Esophagus muscularis mucosa (tissue), 4 donors: ENCODE measurements around the gene LY9. TPM values are rescaled to one million over a fixed set of nuclear protein-coding genes. Genes with fewer than 3 reads are reported as not detected.

Experiments used
- DNase-seq: peaks from one replicate; pipeline ENCODE4 v3.0.0-alpha.2; 2017; ENCODE audit errors: extremely low spot score
- H3K27ac ChIP-seq, 4 donors: fragments of 200-600 bp; sonication (generic); replicated peaks in 1 of 4; 1 replicate in 3 of 4; 2 replicates in 1 of 4; pipeline ENCODE4 v1.5.1; 2016 to 2019; ENCODE audit warnings: mild to moderate bottlenecking in 1 of 4
- H3K27me3 ChIP-seq, 4 donors: fragments of 200-600 bp; sonication (generic); one replicate each; pipeline versions ENCODE4 v1.5.1 to v1.6.0; 2016 to 2019
- H3K36me3 ChIP-seq, 4 donors: fragments of 200-600 bp; sonication (generic); one replicate each; pipeline ENCODE4 v1.5.1; 2016 to 2019
- H3K4me1 ChIP-seq, 4 donors: fragments of 200-600 bp; sonication (generic); one replicate each; pipeline ENCODE4 v1.5.1; 2016 to 2019
- H3K4me3 ChIP-seq, 4 donors: fragments of 200-600 bp; sonication (generic); 1 replicate in 2 of 4; 2 replicates in 2 of 4; pipeline ENCODE4 v1.5.1; 2016 to 2019; ENCODE audit warnings: mild to moderate bottlenecking in 4 of 4, moderate library complexity in 1 of 4
- H3K9me3 ChIP-seq, 4 donors: fragments of 200-600 bp; sonication (generic); 1 replicate in 3 of 4; 2 replicates in 1 of 4; pipeline ENCODE4 v1.5.1; 2016 to 2019
- EP300 ChIP-seq: sonication (generic); formaldehyde crosslinking; IDR thresholded peaks from one replicate; pipeline ENCODE4 v1.6.1; 2017; ENCODE audit warnings: antibody characterized with exemption
- POLR2A ChIP-seq: fragments of 450-650 bp; IDR thresholded peaks from one replicate; pipeline ENCODE4 v1.6.1; 2017; ENCODE audit warnings: antibody characterized with exemption, moderate library complexity, mild to moderate bottlenecking, low read depth
- POLR2AphosphoS5 ChIP-seq, 2 donors: sonication (generic); formaldehyde crosslinking; IDR thresholded peaks; one replicate each; pipeline ENCODE4 v1.6.1; 2017; ENCODE audit warnings: antibody characterized with exemption in 2 of 2
- WGBS: methylation state at CpG from one replicate; pipeline ENCODE4 v1.1.5; 2018; 5-methylcytosine and 5-hydroxymethylcytosine counted together
- intact Hi-C: fragments of 100-400 bp; cut with DNase I; formaldehyde crosslinking; loops from one replicate; pipeline ENCODE4 v1.15.1; 2023
- total RNA-seq, 4 donors: library from RNA; depleted of rRNA; stranded (reverse); fragments of >200 nt; gene quantifications; one replicate each; pipeline versions ENCODE4 v1.1.0 to v1.2.1, GENCODE V29; 2016
- TF ChIP-seq, protein P1 (sequence below), 3 experiments: fragments of 200-600 bp in 2 of 3; fragments of 450-650 bp in 1 of 3; sonication (generic) in 2 of 3; IDR thresholded peaks; one replicate each; pipeline ENCODE4 v1.5.1; 2017 to 2019; ENCODE audit warnings: antibody characterized with exemption in 3 of 3, mild to moderate bottlenecking in 2 of 3, moderate library complexity in 1 of 3

The LY9 gene
- total RNA-seq, 4 donors from 2014 or later = 0.26 to 0.66 TPM; not detected in 2

DNA sequence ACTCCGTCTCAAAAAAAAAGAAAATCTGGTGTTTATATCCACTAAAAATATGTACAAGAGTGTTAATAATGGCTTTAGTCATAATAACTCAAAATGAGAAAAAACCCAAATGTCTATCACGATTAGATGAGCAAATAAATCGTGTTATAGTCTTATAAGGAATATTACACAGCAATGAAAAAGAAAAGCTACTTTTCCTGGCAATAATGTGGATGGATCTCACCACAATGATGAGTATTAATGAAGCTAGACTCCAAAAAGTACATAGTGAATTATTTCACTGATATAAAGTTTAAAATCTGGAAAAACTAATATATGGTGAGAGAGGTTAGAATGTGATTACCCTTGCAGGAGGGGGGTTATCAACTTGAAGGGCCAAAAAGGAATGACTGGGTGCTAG is 57.0 kb downstream of the LY9 start:
- H3K36me3 ChIP-seq = no peaks in the 10 kb centered on the region
- no peak overlapping the region for H3K27ac ChIP-seq
- 85% methylated on average over 3 of the region's 3 CpGs for WGBS
- no peaks in the 10 kb centered on the region for H3K9me3 ChIP-seq
- H3K27me3 ChIP-seq = no peaks in the 10 kb centered on the region
- intact Hi-C loops = no loop called here
- no peaks in the 10 kb centered on the region for H3K4me1 ChIP-seq
- no peak overlapping the region for H3K4me3 ChIP-seq
- no peak for TF ChIP-seq POLR2AphosphoS5 (IDR thresholded peaks at IDR 0.05)
- no peak for TF ChIP-seq EP300
- no peak for TF ChIP-seq POLR2A
- TF ChIP-seq, protein P1, sequence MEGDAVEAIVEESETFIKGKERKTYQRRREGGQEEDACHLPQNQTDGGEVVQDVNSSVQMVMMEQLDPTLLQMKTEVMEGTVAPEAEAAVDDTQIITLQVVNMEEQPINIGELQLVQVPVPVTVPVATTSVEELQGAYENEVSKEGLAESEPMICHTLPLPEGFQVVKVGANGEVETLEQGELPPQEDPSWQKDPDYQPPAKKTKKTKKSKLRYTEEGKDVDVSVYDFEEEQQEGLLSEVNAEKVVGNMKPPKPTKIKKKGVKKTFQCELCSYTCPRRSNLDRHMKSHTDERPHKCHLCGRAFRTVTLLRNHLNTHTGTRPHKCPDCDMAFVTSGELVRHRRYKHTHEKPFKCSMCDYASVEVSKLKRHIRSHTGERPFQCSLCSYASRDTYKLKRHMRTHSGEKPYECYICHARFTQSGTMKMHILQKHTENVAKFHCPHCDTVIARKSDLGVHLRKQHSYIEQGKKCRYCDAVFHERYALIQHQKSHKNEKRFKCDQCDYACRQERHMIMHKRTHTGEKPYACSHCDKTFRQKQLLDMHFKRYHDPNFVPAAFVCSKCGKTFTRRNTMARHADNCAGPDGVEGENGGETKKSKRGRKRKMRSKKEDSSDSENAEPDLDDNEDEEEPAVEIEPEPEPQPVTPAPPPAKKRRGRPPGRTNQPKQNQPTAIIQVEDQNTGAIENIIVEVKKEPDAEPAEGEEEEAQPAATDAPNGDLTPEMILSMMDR (IDR thresholded peaks at IDR 0.05) = no peak
- DNase-seq = no peak

DNA sequence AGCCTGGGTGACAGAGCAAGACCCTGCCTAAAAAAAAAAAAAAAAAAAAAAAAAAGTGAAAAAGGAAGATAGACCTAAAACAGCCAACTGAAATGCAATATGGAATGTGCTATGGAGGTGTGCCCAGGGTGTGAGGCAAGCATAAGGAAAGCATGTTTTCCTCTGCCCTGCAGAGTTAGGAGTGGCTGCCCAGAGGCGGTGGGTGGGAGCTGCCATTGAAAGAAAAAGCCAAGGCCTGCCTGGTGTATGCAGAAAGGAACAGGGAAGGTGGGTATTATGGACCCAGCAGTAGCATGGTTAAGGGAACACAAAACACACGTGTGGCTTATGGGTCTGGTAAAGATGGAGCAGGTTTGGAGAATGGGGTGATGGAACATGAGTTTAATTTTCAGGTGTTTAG is 57.8 kb downstream of the LY9 start:
- DNase-seq = peak; percentile 4
- WGBS = 78% methylated on average over 2 of the region's 2 CpGs
- TF ChIP-seq POLR2A = no peak
- no peak for TF ChIP-seq EP300
- TF ChIP-seq, protein P1 (IDR thresholded peaks at IDR 0.05) = no peak
- no peak for TF ChIP-seq POLR2AphosphoS5 (IDR thresholded peaks at IDR 0.05)
- Histone ChIP-seq H3K27me3 (no peaks in the 10 kb centered on the region), H3K36me3 (no peaks in the 10 kb centered on the region), H3K27ac (no peak overlapping the region), H3K4me3 (no peak overlapping the region), H3K9me3 (no peaks in the 10 kb centered on the region), H3K4me1 (no peaks in the 10 kb centered on the region)
- intact Hi-C loops = no loop called here

DNA sequence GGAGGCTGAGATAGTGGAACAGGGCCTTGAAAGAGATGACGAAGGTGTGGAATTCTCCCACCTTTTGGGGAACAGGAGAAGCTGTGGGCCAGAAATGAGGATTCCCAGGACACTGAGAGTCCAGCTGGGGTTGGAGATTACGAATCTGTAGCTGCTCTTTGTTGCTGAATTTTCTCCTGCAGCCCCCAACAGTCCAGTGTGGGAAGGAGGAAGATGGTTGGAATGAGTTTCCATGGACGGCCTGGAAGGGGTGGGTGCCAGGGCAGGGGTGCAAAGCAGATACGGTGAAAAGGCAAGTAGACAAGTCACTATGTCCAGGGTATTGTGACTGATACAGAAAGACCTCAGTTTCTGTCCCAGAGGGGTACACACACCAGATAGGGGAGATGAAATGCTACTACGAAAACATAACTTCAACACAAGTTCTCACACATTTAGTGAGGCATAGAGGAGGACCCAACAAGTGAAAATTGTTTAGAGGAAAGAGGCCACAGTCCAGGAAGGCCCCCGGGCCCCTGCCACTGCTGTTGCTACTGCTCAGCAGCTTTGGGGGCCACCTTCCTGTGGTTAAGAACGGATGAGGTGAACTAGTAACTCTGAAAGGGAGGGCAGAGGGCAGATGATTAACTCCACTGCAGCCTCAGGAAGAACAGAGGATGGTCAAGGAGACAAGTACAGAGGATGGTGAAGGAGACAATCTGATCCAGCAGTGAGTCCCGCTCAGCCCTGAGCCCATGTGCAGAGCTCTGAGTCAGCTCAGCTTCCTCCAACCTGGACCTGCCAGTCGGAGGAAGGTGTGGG is 59.4 kb downstream of the LY9 start:
- no peak for DNase-seq
- H3K4me3 ChIP-seq = no peak overlapping the region
- H3K36me3 ChIP-seq = no peaks in the 10 kb centered on the region
- intact Hi-C loops = no loop called here
- TF ChIP-seq, protein P1 (IDR thresholded peaks at IDR 0.05) = no peak
- TF ChIP-seq POLR2A = no peak
- no peak for TF ChIP-seq EP300
- TF ChIP-seq POLR2AphosphoS5 (IDR thresholded peaks at IDR 0.05) = no peak
- H3K9me3 ChIP-seq = no peaks in the 10 kb centered on the region
- H3K4me1 ChIP-seq = no peaks in the 10 kb centered on the region
- 60% methylated on average over 9 of the region's 9 CpGs for WGBS
- no peaks in the 10 kb centered on the region for H3K27me3 ChIP-seq
- H3K27ac ChIP-seq = no peak overlapping the region

DNA sequence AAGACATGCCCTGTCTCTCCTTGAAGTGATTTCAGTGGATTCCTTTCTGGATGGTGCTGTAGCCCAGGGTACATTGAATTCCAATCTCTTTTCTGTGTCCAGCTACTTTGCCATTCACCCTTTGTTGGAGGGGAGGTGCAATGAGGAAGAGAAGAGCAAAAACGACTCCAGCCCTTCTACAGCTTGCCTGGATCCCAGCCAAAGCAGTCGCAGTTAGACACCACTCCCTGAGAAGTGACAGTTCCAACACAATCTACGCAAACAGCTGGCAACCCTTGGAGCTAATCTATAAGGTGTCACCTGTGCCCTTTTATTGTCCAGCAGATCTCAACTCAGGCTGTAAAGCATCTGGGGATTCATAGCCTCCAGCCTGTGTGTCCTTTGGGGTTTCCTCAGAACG is 62.1 kb downstream of the LY9 start:
- WGBS = 35% methylated on average over 4 of the region's 4 CpGs
- TF ChIP-seq, protein P1 (IDR thresholded peaks at IDR 0.05) = no peak
- TF ChIP-seq POLR2A (no peak), POLR2AphosphoS5 (IDR thresholded peaks at IDR 0.05) (no peak), EP300 (no peak)
- intact Hi-C loops = no loop called here
- H3K36me3 ChIP-seq = no peaks in the 10 kb centered on the region
- DNase-seq = peak; percentile 88
- H3K27ac ChIP-seq = no peak overlapping the region
- no peaks in the 10 kb centered on the region for H3K4me1 ChIP-seq
- H3K9me3 ChIP-seq = no peaks in the 10 kb centered on the region
- H3K4me3 ChIP-seq = no peak overlapping the region
- peaks cover 0 to 22% (median 0%) of the 10 kb centered on the region in 4 donors for H3K27me3 ChIP-seq

DNA sequence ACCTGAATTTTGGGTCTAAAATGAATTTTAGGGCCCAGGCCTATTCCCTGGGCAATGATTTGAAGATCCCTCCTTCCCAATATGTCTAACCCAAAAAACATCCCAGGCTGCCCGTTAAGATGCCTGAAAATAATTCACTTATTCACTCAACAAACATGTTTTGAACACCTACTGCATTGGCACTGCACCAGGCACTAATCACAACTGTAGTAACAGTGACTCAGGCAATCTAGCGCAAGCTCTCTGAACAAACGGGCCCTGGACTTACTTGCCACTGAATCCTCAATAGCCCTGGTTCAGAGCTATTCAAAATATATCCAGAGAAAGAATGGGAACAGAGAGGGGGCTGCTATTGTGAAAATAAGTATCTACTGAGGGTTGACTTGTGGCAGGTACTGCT is 62.5 kb downstream of the LY9 start:
- no peaks in the 10 kb centered on the region for H3K4me1 ChIP-seq
- H3K4me3 ChIP-seq = no peak overlapping the region
- peaks cover 0 to 24% (median 0%) of the 10 kb centered on the region in 4 donors for H3K27me3 ChIP-seq
- H3K36me3 ChIP-seq = no peaks in the 10 kb centered on the region
- intact Hi-C loops = no loop called here
- DNase-seq = peak; percentile 47
- H3K27ac ChIP-seq = no peak overlapping the region
- WGBS = 74% methylated on average over 3 of the region's 3 CpGs
- H3K9me3 ChIP-seq = no peaks in the 10 kb centered on the region
- no peak for TF ChIP-seq POLR2A
- TF ChIP-seq, protein P1 (IDR thresholded peaks at IDR 0.05) = no peak
- TF ChIP-seq EP300 = no peak
